Esophagus squamous epithelium (tissue), 4 donors: ENCODE results near the gene PDILT.
"Not testable (repeated sequence)": the region's sequence is repeated elsewhere in the genome, so short reads cannot be mapped to it uniquely, and the experiment has no call there.

Experiments
- POLR2A ChIP-seq, 4 donors: fragments of 450-650 bp; IDR thresholded peaks; one replicate each; pipeline ENCODE4 v1.6.1; 2017; ENCODE audit warnings: antibody characterized with exemption in 4 of 4, mild to moderate bottlenecking in 4 of 4, moderate library complexity in 3 of 4
- TF ChIP-seq, protein P1 (sequence below), 6 experiments: fragments of 450-650 bp in 4 of 6; fragments of 200-600 bp in 2 of 6; sonication (generic) in 2 of 6; IDR thresholded peaks; one replicate each; pipeline ENCODE4 v1.5.1; 2016 to 2019; ENCODE audit warnings: antibody characterized with exemption in 6 of 6, mild to moderate bottlenecking in 4 of 6, moderate library complexity in 4 of 6

DNA sequence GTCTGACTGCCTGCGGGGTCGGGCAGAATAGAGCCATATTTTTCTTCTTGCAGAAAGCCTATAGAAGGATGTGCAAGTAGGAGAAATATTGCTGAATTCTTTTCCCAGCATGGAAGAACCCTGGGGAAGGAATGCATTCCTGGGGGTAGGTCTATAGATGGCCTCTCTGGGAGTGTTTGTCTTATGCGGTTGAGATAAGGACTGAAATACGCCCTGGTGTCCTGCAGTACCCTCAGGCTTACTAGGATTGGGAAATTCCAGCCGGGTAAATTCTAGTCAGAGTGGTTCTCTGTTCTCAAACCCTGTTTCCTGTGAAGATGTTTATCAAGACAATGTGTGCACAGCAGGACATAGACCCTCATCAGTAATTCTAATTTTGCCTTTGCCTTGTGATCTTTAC lies 49.1 kb upstream of the PDILT start:
- TF ChIP-seq, protein P1, sequence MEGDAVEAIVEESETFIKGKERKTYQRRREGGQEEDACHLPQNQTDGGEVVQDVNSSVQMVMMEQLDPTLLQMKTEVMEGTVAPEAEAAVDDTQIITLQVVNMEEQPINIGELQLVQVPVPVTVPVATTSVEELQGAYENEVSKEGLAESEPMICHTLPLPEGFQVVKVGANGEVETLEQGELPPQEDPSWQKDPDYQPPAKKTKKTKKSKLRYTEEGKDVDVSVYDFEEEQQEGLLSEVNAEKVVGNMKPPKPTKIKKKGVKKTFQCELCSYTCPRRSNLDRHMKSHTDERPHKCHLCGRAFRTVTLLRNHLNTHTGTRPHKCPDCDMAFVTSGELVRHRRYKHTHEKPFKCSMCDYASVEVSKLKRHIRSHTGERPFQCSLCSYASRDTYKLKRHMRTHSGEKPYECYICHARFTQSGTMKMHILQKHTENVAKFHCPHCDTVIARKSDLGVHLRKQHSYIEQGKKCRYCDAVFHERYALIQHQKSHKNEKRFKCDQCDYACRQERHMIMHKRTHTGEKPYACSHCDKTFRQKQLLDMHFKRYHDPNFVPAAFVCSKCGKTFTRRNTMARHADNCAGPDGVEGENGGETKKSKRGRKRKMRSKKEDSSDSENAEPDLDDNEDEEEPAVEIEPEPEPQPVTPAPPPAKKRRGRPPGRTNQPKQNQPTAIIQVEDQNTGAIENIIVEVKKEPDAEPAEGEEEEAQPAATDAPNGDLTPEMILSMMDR (IDR thresholded peaks at IDR 0.05), result not testable (repeated sequence)
- TF ChIP-seq POLR2A (IDR thresholded peaks at IDR 0.05), result not testable (repeated sequence)
